ENCODE data around the gene CHRM5. TPM values are rescaled to one million over a fixed set of nuclear protein-coding genes. Genes with fewer than 3 reads are reported as not detected.

CHRM5 gene
- not detected in 2 replicates for total RNA-seq (2022)
- percentile 18 among the genes with signal in this experiment for Bru-seq, nascent RNA
- BruChase-seq, experiment 1, labeled RNA remaining after a 2-hour chase = percentile 2 among the genes with signal in this experiment
- percentile 6 among the genes with signal in this experiment for BruChase-seq, experiment 2, labeled RNA remaining after a 6-hour chase
- long read RNA-seq, partial matches to known transcripts = 0 of 1 reads
- long read RNA-seq, other reads (novel, unspliced or antisense) = 1 of 1 reads

- Histone ChIP-seq H3K9me3 (no peaks in the 10 kb centered on the region), H3K27me3 (replicated peaks; ENCODE audit: control insufficient read depth, insufficient read depth, low read length) (no peaks in the 10 kb centered on the region; the same call in 1 of the 2 replicates), H3K4me1 (no peaks in the 10 kb centered on the region), H3K4me3 (ENCODE audit: low read depth, low read length) (no peak within 1 kb of the TSS), H3K36me3 (ENCODE audit: control insufficient read depth, insufficient read depth, low read length) (no peaks in the 10 kb centered on the region)
- intact Hi-C loops (cut with micrococcal nuclease; ENCODE audit: unreplicated experiment) = no loop called here
- H3K9me3 Mint-ChIP-seq (ENCODE audit: unreplicated experiment) = no peaks in the 10 kb centered on the region
- no peak within 1 kb of the TSS for H3K27ac Mint-ChIP-seq (ENCODE audit: unreplicated experiment)
- ChIA-PET POLR2A (interaction anchor here (0.5 kb wide), 1 partner anchor 71 kb away, joined by 7 read pairs; the partner anchor contains the start of gene AVEN), CTCF (interaction anchor here (0.6 kb wide), 1 partner anchor 210 kb away, joined by 3 read pairs; no protein-coding TSS in a partner anchor)
- no peak for DNase-seq
- no peaks in the 10 kb centered on the region for H3K4me1 Mint-ChIP-seq (ENCODE audit: low read depth, unreplicated experiment)
- BruUV-seq (replicated peaks) = no TSS peak
- no peaks in the 10 kb centered on the region for H3K27me3 Mint-ChIP-seq (ENCODE audit: insufficient read depth, unreplicated experiment)
- no peaks in the 10 kb centered on the region for H3K36me3 Mint-ChIP-seq (ENCODE audit: insufficient read depth, unreplicated experiment)
- no peak for TF ChIP-seq CTCF (IDR thresholded peaks at IDR 0.05; ENCODE audit: insufficient read depth in 1 of 2, low read depth in 1 of 2, low read length in 1 of 2, severe bottlenecking in 1 of 2, unreplicated experiment in 1 of 2)
- no peak within 1 kb of the TSS for H3K4me3 Mint-ChIP-seq (ENCODE audit: unreplicated experiment)
These were observed at the start of gene CHRM5 for GRCh38 chr15:33968224-33968623. CHRM5 (plus strand) TSS chr15:33968497; CDS start chr15:34062718, 94,221 bp downstream.

- Mint-ChIP-seq H3K4me3 (ENCODE audit: unreplicated experiment) (no peak overlapping the region), H3K36me3 (ENCODE audit: insufficient read depth, unreplicated experiment) (no peaks in the 10 kb centered on the region), H3K27ac (ENCODE audit: unreplicated experiment) (no peak overlapping the region), H3K9me3 (ENCODE audit: unreplicated experiment) (no peaks in the 10 kb centered on the region), H3K4me1 (ENCODE audit: low read depth, unreplicated experiment) (no peaks in the 10 kb centered on the region), H3K27me3 (ENCODE audit: insufficient read depth, unreplicated experiment) (no peaks in the 10 kb centered on the region)
- TF ChIP-seq CTCF (IDR thresholded peaks at IDR 0.05; ENCODE audit: insufficient read depth in 1 of 2, low read depth in 1 of 2, low read length in 1 of 2, severe bottlenecking in 1 of 2, unreplicated experiment in 1 of 2) = no peak
- ChIA-PET CTCF (no interaction called here), POLR2A (no interaction called here)
- Histone ChIP-seq H3K9me3 (no peaks in the 10 kb centered on the region), H3K4me1 (no peaks in the 10 kb centered on the region), H3K36me3 (ENCODE audit: control insufficient read depth, insufficient read depth, low read length) (no peaks in the 10 kb centered on the region), H3K4me3 (ENCODE audit: low read depth, low read length) (no peak overlapping the region), H3K27me3 (replicated peaks; ENCODE audit: control insufficient read depth, insufficient read depth, low read length) (no peaks in the 10 kb centered on the region)
- no TSS peak for BruUV-seq (replicated peaks)
- intact Hi-C loops (cut with micrococcal nuclease; ENCODE audit: unreplicated experiment) = no loop called here
- DNase-seq = no peak
These were observed 44.9 kb upstream of the CHRM5 start for GRCh38 chr15:33923446-33923845.

- no TSS peak for BruUV-seq (replicated peaks)
- ChIA-PET POLR2A (no interaction called here), CTCF (no interaction called here)
- Mint-ChIP-seq H3K9me3 (ENCODE audit: unreplicated experiment) (no peaks in the 10 kb centered on the region), H3K27ac (ENCODE audit: unreplicated experiment) (no peak overlapping the region), H3K36me3 (ENCODE audit: insufficient read depth, unreplicated experiment) (no peaks in the 10 kb centered on the region), H3K27me3 (ENCODE audit: insufficient read depth, unreplicated experiment) (no peaks in the 10 kb centered on the region), H3K4me3 (ENCODE audit: unreplicated experiment) (no peak overlapping the region), H3K4me1 (ENCODE audit: low read depth, unreplicated experiment) (no peaks in the 10 kb centered on the region)
- DNase-seq = no peak
- Histone ChIP-seq H3K4me3 (ENCODE audit: low read depth, low read length) (no peak overlapping the region), H3K36me3 (ENCODE audit: control insufficient read depth, insufficient read depth, low read length) (no peaks in the 10 kb centered on the region), H3K9me3 (no peaks in the 10 kb centered on the region), H3K27me3 (replicated peaks; ENCODE audit: control insufficient read depth, insufficient read depth, low read length) (no peaks in the 10 kb centered on the region), H3K4me1 (no peaks in the 10 kb centered on the region)
- TF ChIP-seq CTCF (IDR thresholded peaks at IDR 0.05; ENCODE audit: insufficient read depth in 1 of 2, low read depth in 1 of 2, low read length in 1 of 2, severe bottlenecking in 1 of 2, unreplicated experiment in 1 of 2) = no peak
- intact Hi-C loops (cut with micrococcal nuclease; ENCODE audit: unreplicated experiment) = no loop called here
These were observed 42.0 kb upstream of the CHRM5 start for GRCh38 chr15:33926260-33926659.
